GM12878 (cell line): ENCODE results near the gene PRR13. TPM values are rescaled to one million over a fixed set of nuclear protein-coding genes. Genes with fewer than 3 reads are reported as not detected.

Experiments used
- ATAC-seq: fragments of 200-7000 bp; cut with Tn5 transposase; 3 replicates; pipeline ENCODE4 v1.9.1; 2020; ENCODE audit warnings: mild to moderate bottlenecking, moderate library complexity
- BruUV-seq: library from RNA; stranded (reverse); fragments of 400-500 nt; replicated peaks from 2 replicates; lab custom pipeline; 2021; lab: Mats Ljungman, UMichigan
- CTCF ChIA-PET: fragments of 300-600 bp; sonication (Branson Sonifier 250); formaldehyde crosslinking; extraction: SDS; loops from one replicate; lab custom pipeline; 2021; ENCODE audit warnings: inconsistent platforms; lab: Yijun Ruan, JAX
- POLR2A ChIA-PET: fragments of 350-600 bp; formaldehyde crosslinking; extraction: SDS; loops from one replicate; lab custom pipeline; 2021; ENCODE audit warnings: inconsistent platforms; lab: Charles Lee
- RAD21 ChIA-PET: fragments of 300-600 bp; sonication (Branson Sonifier 250); formaldehyde crosslinking; loops from one replicate; lab custom pipeline; 2023; ENCODE audit warnings: antibody characterized with exemption; ENCODE audit not compliant: unreplicated experiment; lab: Charles Lee
- SMC1A ChIA-PET: fragments of 300-600 bp; sonication (Branson Sonifier 250); formaldehyde crosslinking; loops from one replicate; lab custom pipeline; 2023; ENCODE audit not compliant: unreplicated experiment, uncharacterized antibody; lab: Charles Lee
- DNase-seq: peaks from one replicate; pipeline ENCODE4 v3.0.0-alpha.2; 2011; ENCODE audit warnings: low read depth, low spot score
- FAIRE-seq: peaks from 3 replicates; lab custom pipeline; 2011; peaks lifted over from hg19 to GRCh38; lab: Jason Lieb, UNC
- H2AFZ ChIP-seq: 2 replicates; pipeline ENCODE4 v1.6.0; 2011; ENCODE audit warnings: low read depth, low read length, control low read depth; ENCODE audit not compliant: control insufficient read depth
- H3K27ac ChIP-seq: 2 replicates; pipeline ENCODE4 v1.5.1; 2011; ENCODE audit warnings: control low read depth; ENCODE audit not compliant: control insufficient read depth, insufficient read depth
- H3K27me3 ChIP-seq, 2 experiments: replicated peaks in 1 of 2; 2 replicates each; pipeline versions ENCODE4 v1.6.0 to v1.6.1; 2011; ENCODE audit warnings: low read length in 1 of 2; ENCODE audit not compliant: control insufficient read depth in 2 of 2, insufficient read depth in 2 of 2
- H3K36me3 ChIP-seq, 2 experiments: 2 replicates each; pipeline ENCODE4 v1.5.1; 2011; ENCODE audit warnings: low read length in 1 of 2; ENCODE audit not compliant: control insufficient read depth in 2 of 2, insufficient read depth in 2 of 2
- H3K4me1 ChIP-seq: 2 replicates; pipeline ENCODE4 v1.6.1; 2011; ENCODE audit warnings: mild to moderate bottlenecking, low read length, moderate library complexity, mixed read lengths; ENCODE audit not compliant: control insufficient read depth, insufficient read depth
- H3K4me2 ChIP-seq: 2 replicates; pipeline ENCODE4 v1.6.0; 2011; ENCODE audit warnings: control low read depth; ENCODE audit not compliant: control insufficient read depth, insufficient read depth
- H3K4me3 ChIP-seq: fragments of 200-600 bp; sonication (generic); 2 replicates; pipeline ENCODE4 v1.5.1; 2016
- H3K79me2 ChIP-seq: 2 replicates; pipeline ENCODE4 v1.6.0; 2011; ENCODE audit warnings: low read length; ENCODE audit not compliant: control insufficient read depth, insufficient read depth
- H3K9ac ChIP-seq: 2 replicates; pipeline ENCODE4 v1.8.0; 2011; ENCODE audit warnings: low read length, control low read depth, mixed read lengths; ENCODE audit not compliant: control insufficient read depth, insufficient read depth
- H3K9me3 ChIP-seq: replicated peaks from 3 replicates; pipeline ENCODE4 v1.5.1; 2011; ENCODE audit warnings: mild to moderate bottlenecking, low read length; ENCODE audit not compliant: control insufficient read depth, insufficient read depth
- H4K20me1 ChIP-seq: 2 replicates; pipeline ENCODE4 v1.6.0; 2011; ENCODE audit not compliant: control insufficient read depth, insufficient read depth
- CREM ChIP-seq: IDR thresholded peaks from 2 replicates; pipeline ENCODE4 v1.6.1; 2014; ENCODE audit warnings: antibody characterized with exemption, low read depth
- CUX1 ChIP-seq: IDR thresholded peaks from 2 replicates; pipeline ENCODE4 v1.6.1; 2012; ENCODE audit warnings: improper control_type of control experiment, low read depth, low read length; ENCODE audit not compliant: insufficient replicate concordance
- ESRRA ChIP-seq: IDR thresholded peaks from 2 replicates; pipeline ENCODE4 v1.6.1; 2012; ENCODE audit warnings: mild to moderate bottlenecking, low read length, improper control_type of control experiment
- ZBTB40 ChIP-seq: fragments of 450-650 bp; IDR thresholded peaks from 2 replicates; pipeline ENCODE4 v1.6.1; 2016; ENCODE audit warnings: mild to moderate bottlenecking, moderate library complexity, borderline replicate concordance
- WGBS: methylation state at CpG from one replicate; pipeline ENCODE4 v1.1.6; 2016; ENCODE audit warnings: low lambda C conversion rate; ENCODE audit not compliant: insufficient replicate concordance, insufficient coverage; ENCODE audit errors: missing lambda C conversion rate; 5-methylcytosine and 5-hydroxymethylcytosine counted together
- in situ Hi-C: fragments of 300-500 bp; cut with MboI; formaldehyde crosslinking; loops from 9 replicates; pipeline ENCODE4 v1.14.3; 2018; ENCODE audit warnings: mixed read lengths
- intact Hi-C: fragments of 100-400 bp; cut with micrococcal nuclease; formaldehyde crosslinking; loops from one replicate; pipeline ENCODE4 v1.14.2; 2022; ENCODE audit not compliant: unreplicated experiment
- polyA plus RNA-seq, 11 experiments: library from polyadenylated mRNA; depleted of rRNA in 4 of 11; unstranded in 6 of 11; stranded (reverse) in 5 of 11; fragments of >200 nt; fragmentation: Nextera tagmentation in 4 of 11; fragmentation: Illumina TruSeq in 1 of 11; extraction: Ambion mirVana in 4 of 11; extraction: Trizol in 1 of 11; gene quantifications; 1 replicate in 1 of 11; 2 replicates in 10 of 11; pipeline versions ENCODE4 v1.2.1 to v1.2.3, GENCODE V29; 2011 to 2016; ENCODE audit warnings: inconsistent platforms in 2 of 11, missing spikeins in 2 of 11, low read depth in 1 of 11
- total RNA-seq, 4 experiments: library from RNA; depleted of rRNA in 3 of 4; stranded (reverse); fragments of >200 nt in 3 of 4; fragmentation: Illumina TruSeq in 1 of 4; extraction: Trizol in 1 of 4; gene quantifications; 2 replicates each; pipeline versions ENCODE4 v1.2.1 to v1.2.3, GENCODE V29; 2013 to 2021

Gene PRR13
- total and polyA plus RNA-seq, 10 of the 15 experiments (the other 5 are each of a cell fraction or from before 2014, with no cell fraction given), result 94.2 to 462 (median 276) TPM

DNA sequence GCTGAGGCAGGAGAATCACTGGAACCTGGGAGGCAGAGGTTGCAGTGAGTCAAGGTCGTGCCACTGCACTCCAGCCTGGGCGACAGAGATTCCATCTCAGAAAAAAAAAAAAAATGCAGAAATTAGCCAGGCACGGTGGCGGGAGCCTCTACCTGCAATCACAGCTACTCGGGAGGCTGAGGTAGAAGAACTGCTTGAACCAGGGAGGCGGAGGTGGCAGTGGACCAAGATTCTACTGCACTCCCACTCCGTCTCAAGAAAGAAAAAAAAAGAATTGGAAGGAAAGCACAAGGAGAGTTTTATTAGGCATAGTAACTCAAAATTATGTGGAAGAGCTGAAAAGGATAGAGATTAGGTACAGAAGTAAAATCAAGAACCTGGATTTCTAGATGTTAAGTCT is 38.7 kb upstream of the PRR13 start (continued):
- no peak for TF ChIP-seq ZBTB40
- TF ChIP-seq, all 136 proteins: peak for 0

GRCh38 chr12:53410951-53411350 is 30.6 kb upstream of the PRR13 start:
- Histone ChIP-seq H2AFZ (no peak overlapping the region), H3K36me3 (peaks cover 13 to 25% of the 10 kb centered on the region in 2 experiments), H3K4me1 (peaks cover 5% of the 10 kb centered on the region; the same call in 1 of the 2 replicates)
- no peak for FAIRE-seq
- SMC1A ChIA-PET, result interaction anchor here (2.1 kb wide), 1 partner anchor 58 kb away, joined by 13 read pairs; no protein-coding TSS in a partner anchor
- POLR2A ChIA-PET, result no interaction called here
- TF ChIP-seq ESRRA, result no peak
- no peak for TF ChIP-seq CUX1
- no peak for TF ChIP-seq CREM
- TF ChIP-seq, all 136 proteins: peak for 0
- no peak overlapping the region for H3K4me3 ChIP-seq
- in situ Hi-C loops (no loop called here), intact Hi-C loops (no loop called here)
- 100% methylated on average over 5 of the region's 5 CpGs for WGBS
- no peaks in the 10 kb centered on the region for H3K27me3 ChIP-seq
- ChIA-PET RAD21 (interaction anchor here (1.3 kb wide), 1 partner anchor 31 kb away, joined by 4 read pairs; the partner anchor contains the start of gene SP1), CTCF (interaction anchor here (0.7 to 2.4 kb wide), 4 partner anchors 10 to 59 kb away, joined by 3 to 12 read pairs (median 6); no protein-coding TSS in a partner anchor)
- no peak for ATAC-seq
- H3K4me2 ChIP-seq, result no peak overlapping the region
- no TSS peak for BruUV-seq
- no peaks in the 10 kb centered on the region for H4K20me1 ChIP-seq
- H3K9ac ChIP-seq, result no peak overlapping the region
- H3K27ac ChIP-seq, result no peak overlapping the region
- H3K9me3 ChIP-seq, result no peaks in the 10 kb centered on the region
- H3K79me2 ChIP-seq, result no peaks in the 10 kb centered on the region
- no peak for DNase-seq
